Upper lobe of right lung (tissue), 1 donor: ENCODE measurements around the gene PIAS4. TPM values are rescaled to one million over a fixed set of nuclear protein-coding genes. Genes with fewer than 3 reads are reported as not detected.

Experiments used
- ATAC-seq: fragments of 200-7000 bp; cut with Tn5 transposase; one replicate; pipeline ENCODE4 v1.9.1; 2020; ENCODE audit warnings: mild to moderate bottlenecking, moderate library complexity
- DNase-seq: peaks from one replicate; pipeline ENCODE4 v3.0.0-alpha.2; 2020
- H3K27ac ChIP-seq: fragments of 200-600 bp; one replicate; pipeline ENCODE4 v1.8.0; 2022
- H3K27me3 ChIP-seq: fragments of 200-600 bp; one replicate; pipeline ENCODE4 v1.8.0; 2022; ENCODE audit warnings: mild to moderate bottlenecking
- H3K36me3 ChIP-seq: fragments of 200-600 bp; one replicate; pipeline ENCODE4 v1.8.0; 2022
- H3K4me1 ChIP-seq: fragments of 200-600 bp; one replicate; pipeline ENCODE4 v1.8.0; 2022
- H3K4me3 ChIP-seq: fragments of 200-600 bp; one replicate; pipeline ENCODE4 v1.8.0; 2022; ENCODE audit warnings: mild to moderate bottlenecking
- H3K9me3 ChIP-seq: fragments of 200-600 bp; one replicate; pipeline ENCODE4 v1.8.0; 2022
- intact Hi-C: fragments of 100-400 bp; cut with DNase I; formaldehyde crosslinking; loops from one replicate; pipeline ENCODE4 v1.11.0; 2022
- total RNA-seq: library from RNA; stranded (reverse); fragmentation: NEBNext Ultra II Directional; extraction: Animal tissue kit (Norgen Biotek cat#: 25700); gene quantifications from one replicate; pipeline ENCODE4 v1.2.1, GENCODE V29; 2021
- TF ChIP-seq, protein P1 (sequence below): fragments of 200-600 bp; IDR thresholded peaks from one replicate; pipeline ENCODE4 v1.8.0; 2022; ENCODE audit warnings: antibody characterized with exemption
- donor health status: DM: no; HTN: yes; CAD: no; lungs with severe emphysema.

Gene PIAS4
- total RNA-seq, 1 donor from 2014 or later, result 25.4 TPM

DNA sequence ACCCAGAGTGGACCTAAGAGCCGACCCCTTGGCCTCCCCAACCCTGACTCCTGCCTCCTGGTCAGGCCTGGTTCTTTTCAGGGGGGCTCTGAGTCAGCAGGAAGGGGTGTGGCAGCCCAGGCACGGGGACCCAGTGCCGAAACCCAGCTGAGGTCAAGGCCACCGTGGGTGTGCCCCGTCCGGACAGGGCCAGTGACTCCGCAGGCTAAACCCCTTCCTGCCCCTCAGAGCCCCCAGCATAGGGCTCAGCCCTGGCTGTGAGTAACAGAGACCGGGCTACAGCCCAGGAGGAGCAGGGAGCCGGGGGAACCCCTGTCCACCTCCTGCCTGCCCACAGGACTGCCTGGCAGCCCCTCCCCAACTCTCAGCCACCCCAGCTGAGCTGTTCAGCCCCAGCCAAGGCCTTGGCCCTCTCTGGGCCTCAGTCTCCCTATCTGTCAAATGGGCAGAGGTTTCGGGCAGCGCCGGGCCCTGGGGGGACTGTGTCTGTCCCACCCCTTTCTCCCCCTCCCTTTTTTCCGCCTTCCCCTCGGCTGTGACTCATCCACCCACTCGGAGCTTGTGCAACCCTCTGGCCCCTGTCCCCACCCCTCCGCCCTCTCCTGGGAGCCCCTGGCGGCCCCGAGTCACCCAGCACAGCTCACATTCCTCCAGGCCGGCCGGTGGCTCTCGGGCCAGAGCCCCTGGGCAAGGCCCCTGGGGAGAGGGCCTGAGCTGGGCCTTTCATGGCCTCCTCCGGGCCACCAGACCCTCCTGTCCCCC lies 50.6 kb downstream of the PIAS4 start:
- ATAC-seq (peak; percentile 79), DNase-seq (peak; percentile 96)
- intact Hi-C loops, result no loop called here
- no peaks in the 10 kb centered on the region for H3K27me3 ChIP-seq
- H3K27ac ChIP-seq, result peak overlapping the region; percentile 95
- peaks cover 20% of the 10 kb centered on the region for H3K36me3 ChIP-seq
- H3K4me3 ChIP-seq, result peak overlapping the region; percentile 48
- no peaks in the 10 kb centered on the region for H3K9me3 ChIP-seq
- H3K4me1 ChIP-seq, result peaks cover 67% of the 10 kb centered on the region
- TF ChIP-seq, protein P1, sequence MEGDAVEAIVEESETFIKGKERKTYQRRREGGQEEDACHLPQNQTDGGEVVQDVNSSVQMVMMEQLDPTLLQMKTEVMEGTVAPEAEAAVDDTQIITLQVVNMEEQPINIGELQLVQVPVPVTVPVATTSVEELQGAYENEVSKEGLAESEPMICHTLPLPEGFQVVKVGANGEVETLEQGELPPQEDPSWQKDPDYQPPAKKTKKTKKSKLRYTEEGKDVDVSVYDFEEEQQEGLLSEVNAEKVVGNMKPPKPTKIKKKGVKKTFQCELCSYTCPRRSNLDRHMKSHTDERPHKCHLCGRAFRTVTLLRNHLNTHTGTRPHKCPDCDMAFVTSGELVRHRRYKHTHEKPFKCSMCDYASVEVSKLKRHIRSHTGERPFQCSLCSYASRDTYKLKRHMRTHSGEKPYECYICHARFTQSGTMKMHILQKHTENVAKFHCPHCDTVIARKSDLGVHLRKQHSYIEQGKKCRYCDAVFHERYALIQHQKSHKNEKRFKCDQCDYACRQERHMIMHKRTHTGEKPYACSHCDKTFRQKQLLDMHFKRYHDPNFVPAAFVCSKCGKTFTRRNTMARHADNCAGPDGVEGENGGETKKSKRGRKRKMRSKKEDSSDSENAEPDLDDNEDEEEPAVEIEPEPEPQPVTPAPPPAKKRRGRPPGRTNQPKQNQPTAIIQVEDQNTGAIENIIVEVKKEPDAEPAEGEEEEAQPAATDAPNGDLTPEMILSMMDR, result peak; percentile 23

DNA sequence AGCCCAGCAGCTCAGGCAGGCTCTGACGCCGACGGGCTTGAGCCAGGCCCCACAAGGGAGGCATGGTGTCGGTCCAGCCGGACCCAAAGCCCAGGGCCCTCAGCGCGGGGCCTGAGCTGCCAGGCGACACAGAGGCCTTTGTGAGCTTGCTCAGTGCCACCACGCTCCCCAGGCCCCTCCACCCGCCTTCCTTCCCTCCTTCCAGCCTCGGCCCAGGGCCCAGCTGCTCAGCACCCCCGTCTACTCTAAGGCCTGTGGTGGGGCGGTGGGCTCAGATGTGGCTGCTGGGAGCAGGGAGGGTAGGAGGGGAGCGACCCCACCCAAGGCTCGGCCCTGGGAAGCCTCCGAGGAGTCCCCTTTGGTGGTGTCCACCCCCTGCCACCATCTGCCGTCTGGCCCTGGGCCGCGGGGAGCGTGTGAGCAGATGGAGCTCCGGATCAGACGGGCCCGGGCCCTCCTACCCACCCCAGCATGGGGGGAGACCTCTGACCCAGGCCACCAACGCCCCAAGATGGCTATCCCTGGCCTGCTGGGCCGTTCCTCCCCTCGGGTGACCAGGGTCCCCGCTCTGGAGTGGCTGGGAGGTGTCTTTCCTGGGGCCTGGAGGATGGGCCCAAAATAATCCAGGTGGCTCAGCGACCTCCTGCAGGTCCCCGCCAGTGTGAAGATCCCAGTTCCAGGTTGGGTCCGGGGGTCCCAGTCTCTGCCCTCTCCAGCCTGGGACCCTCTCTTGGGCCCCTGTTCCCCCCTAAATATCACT lies 51.3 kb downstream of the PIAS4 start:
- intact Hi-C loops, result no loop called here
- Histone ChIP-seq H3K27ac (peak overlapping the region; percentile 95), H3K4me3 (peak overlapping the region; percentile 48), H3K4me1 (peaks cover 67% of the 10 kb centered on the region), H3K27me3 (no peaks in the 10 kb centered on the region), H3K9me3 (no peaks in the 10 kb centered on the region), H3K36me3 (peaks cover 12% of the 10 kb centered on the region)
- TF ChIP-seq, protein P1, result no peak
- DNase-seq (no peak), ATAC-seq (peak; percentile 0)

DNA sequence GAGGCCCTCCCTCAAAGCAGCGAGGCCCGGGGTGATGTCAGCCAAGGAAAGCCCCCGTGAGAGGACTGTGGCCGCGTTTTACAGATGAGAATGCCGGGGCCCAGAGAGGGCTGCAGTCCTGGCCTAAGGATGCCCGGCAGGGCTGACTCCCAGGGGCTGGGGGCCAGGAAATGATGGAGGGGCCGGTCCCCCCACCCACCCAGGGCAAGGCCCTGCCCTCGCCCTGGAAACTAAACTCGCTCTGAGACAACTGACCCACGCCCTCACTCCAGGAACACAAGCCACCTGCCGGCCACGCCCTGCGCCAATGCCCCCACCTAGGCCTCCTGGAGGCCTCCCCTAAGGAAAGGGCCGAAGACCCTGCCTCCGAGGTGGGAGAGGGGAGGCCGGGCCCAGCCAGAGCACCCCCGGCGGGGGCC lies 51.9 kb downstream of the PIAS4 start:
- DNase-seq (no peak), ATAC-seq (no peak)
- H3K9me3 ChIP-seq, result no peaks in the 10 kb centered on the region
- H3K27ac ChIP-seq, result peak overlapping the region; percentile 95
- peaks cover 6% of the 10 kb centered on the region for H3K36me3 ChIP-seq
- peaks cover 68% of the 10 kb centered on the region for H3K4me1 ChIP-seq
- no peaks in the 10 kb centered on the region for H3K27me3 ChIP-seq
- H3K4me3 ChIP-seq, result peak overlapping the region; percentile 48
- TF ChIP-seq, protein P1, result no peak
- intact Hi-C loops, result no loop called here

DNA sequence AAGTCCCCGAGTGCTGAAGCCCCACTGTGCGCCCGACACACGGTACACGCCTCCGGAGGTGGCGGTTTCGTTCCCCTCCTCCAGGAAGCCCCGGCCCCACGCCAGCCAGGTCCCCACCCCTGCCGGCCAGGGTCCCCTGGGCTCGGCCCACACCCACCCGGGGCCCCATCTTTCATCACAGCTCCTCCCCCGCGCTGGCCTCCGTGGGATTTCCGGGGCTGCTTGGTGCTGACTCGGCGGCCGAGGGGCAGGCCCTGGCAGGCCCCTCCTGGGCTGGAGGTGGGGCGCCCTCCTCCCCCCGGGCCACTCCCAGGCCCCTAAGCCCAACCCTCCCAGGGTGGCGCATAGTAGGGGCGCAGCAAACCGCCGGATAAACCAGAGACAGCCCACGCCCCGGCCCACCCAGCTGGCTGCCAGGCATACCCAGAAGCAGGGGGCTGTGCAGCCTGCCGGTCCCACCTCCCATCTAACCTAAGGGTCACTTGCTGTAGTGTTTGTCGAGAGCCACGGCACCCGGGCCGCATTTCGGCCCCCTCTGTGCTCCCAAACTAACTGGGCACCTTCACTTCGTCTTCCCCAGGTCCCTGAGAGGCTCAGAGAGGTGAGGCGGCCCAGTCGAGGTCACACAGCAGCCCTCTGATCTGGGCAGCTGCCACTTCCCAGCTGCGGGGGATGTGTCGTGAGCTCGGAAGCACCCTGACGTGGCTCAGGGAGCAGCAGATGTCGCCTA lies 52.5 kb downstream of the PIAS4 start:
- intact Hi-C loops, result no loop called here

DNA sequence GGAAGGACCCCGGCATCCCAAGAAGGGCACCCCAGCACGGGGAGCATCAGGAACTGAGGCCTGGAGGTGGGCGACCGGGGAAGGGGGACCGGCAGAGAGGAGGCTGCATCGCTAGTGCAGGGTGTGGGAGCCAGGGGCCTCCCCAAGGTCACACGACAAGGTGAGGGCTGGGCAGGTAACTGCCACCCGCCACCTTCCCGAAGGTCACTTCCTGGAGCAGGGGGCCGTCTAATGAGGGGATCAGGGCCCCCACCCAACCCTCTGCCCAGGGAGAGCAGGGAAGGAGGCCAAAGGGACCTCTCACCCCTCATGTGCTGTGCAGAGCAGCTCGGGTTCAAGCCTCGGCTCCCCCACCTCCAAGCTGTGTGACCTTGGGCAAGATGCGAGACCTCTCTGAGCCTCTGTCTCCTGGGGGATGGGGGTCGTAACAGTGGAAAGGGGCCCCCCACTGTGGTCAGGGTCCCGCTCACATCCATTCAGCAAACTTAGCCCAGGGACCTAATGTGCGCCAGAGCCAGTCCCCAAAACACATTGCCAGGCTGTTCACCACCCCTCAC lies 53.2 kb downstream of the PIAS4 start:
- Histone ChIP-seq H3K9me3 (no peaks in the 10 kb centered on the region), H3K27me3 (no peaks in the 10 kb centered on the region), H3K36me3 (no peaks in the 10 kb centered on the region), H3K27ac (peak overlapping the region; percentile 95), H3K4me3 (peak overlapping the region; percentile 48), H3K4me1 (peaks cover 68% of the 10 kb centered on the region)
- intact Hi-C loops, result no loop called here
- DNase-seq (no peak), ATAC-seq (no peak)
- TF ChIP-seq, protein P1, result no peak

More for the DNA sequence above, 52.5 kb downstream of the PIAS4 start:
- peak overlapping the region; percentile 48 for H3K4me3 ChIP-seq
- ATAC-seq, result peak; percentile 7
- H3K4me1 ChIP-seq, result peaks cover 68% of the 10 kb centered on the region
- H3K27ac ChIP-seq, result peak overlapping the region; percentile 95
- TF ChIP-seq, protein P1, result no peak
- peaks cover under 1% of the 10 kb centered on the region for H3K36me3 ChIP-seq
- peak; percentile 84 for DNase-seq
- no peaks in the 10 kb centered on the region for H3K27me3 ChIP-seq
- H3K9me3 ChIP-seq, result no peaks in the 10 kb centered on the region
